ENCODE measurements around the gene SLC6A14. TPM values are rescaled to one million over a fixed set of nuclear protein-coding genes. Genes with fewer than 3 reads are reported as not detected.

Gene SLC6A14
- total RNA-seq, 1 experiment from 2014 or later, result 0.44 TPM

DNA sequence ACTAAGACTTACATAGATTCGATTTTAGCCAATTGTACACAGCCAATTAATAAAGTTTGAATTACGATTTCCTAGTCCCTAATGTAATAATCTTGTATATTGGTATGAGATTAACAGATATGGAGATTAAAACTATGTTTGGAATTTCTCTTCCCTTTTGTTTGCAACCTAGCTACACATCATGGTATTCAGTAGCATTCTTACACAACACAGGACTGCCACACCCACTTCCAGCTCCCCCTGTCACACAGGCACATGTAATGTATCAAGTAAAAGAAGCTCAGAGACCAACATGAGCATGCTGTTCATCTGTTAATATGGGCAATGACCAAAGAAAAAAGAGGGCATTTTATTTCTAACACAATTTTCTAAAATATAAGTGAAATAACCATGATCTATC, 12.8 kb downstream of the SLC6A14 start:
- Histone ChIP-seq H3K27me3 (ENCODE audit: insufficient read depth, low read depth) (no peaks in the 10 kb centered on the region), H3K4me3 (no peak overlapping the region), H3K4me1 (replicated peaks; ENCODE audit: insufficient read depth) (no peaks in the 10 kb centered on the region), H3F3A (ENCODE audit: insufficient read depth, low read depth) (no peaks in the 10 kb centered on the region), H3K27ac (no peak overlapping the region), H3K9me3 (ENCODE audit: insufficient read depth, low read depth) (no peaks in the 10 kb centered on the region), H4K20me1 (ENCODE audit: insufficient read depth) (no peaks in the 10 kb centered on the region), H3K36me3 (ENCODE audit: low read depth) (no peaks in the 10 kb centered on the region), H3K79me2 (ENCODE audit: low read depth) (no peaks in the 10 kb centered on the region), H3K4me2 (no peak overlapping the region), H3K9me2 (ENCODE audit: insufficient read depth) (no peaks in the 10 kb centered on the region), H2AFZ (no peak overlapping the region)
- intact Hi-C loops (cut with micrococcal nuclease; ENCODE audit: unreplicated experiment), result loop anchor here (5.0 kb wide), 1 partner anchor 242 kb away; no protein-coding TSS in a partner anchor
- no peak for TF ChIP-seq EZH2 (IDR thresholded peaks at IDR 0.05; ENCODE audit: low read depth)
- TF ChIP-seq, protein P1, sequence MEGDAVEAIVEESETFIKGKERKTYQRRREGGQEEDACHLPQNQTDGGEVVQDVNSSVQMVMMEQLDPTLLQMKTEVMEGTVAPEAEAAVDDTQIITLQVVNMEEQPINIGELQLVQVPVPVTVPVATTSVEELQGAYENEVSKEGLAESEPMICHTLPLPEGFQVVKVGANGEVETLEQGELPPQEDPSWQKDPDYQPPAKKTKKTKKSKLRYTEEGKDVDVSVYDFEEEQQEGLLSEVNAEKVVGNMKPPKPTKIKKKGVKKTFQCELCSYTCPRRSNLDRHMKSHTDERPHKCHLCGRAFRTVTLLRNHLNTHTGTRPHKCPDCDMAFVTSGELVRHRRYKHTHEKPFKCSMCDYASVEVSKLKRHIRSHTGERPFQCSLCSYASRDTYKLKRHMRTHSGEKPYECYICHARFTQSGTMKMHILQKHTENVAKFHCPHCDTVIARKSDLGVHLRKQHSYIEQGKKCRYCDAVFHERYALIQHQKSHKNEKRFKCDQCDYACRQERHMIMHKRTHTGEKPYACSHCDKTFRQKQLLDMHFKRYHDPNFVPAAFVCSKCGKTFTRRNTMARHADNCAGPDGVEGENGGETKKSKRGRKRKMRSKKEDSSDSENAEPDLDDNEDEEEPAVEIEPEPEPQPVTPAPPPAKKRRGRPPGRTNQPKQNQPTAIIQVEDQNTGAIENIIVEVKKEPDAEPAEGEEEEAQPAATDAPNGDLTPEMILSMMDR (conservative IDR thresholded peaks at IDR 0.05), result no peak
- DNase-seq, result peak; percentile 30 to 47
- POLR2A ChIA-PET (ENCODE audit: unreplicated experiment), result no interaction called here
- CTCF ChIA-PET, result no interaction called here
- BruUV-seq (replicated peaks), result no TSS peak

DNA sequence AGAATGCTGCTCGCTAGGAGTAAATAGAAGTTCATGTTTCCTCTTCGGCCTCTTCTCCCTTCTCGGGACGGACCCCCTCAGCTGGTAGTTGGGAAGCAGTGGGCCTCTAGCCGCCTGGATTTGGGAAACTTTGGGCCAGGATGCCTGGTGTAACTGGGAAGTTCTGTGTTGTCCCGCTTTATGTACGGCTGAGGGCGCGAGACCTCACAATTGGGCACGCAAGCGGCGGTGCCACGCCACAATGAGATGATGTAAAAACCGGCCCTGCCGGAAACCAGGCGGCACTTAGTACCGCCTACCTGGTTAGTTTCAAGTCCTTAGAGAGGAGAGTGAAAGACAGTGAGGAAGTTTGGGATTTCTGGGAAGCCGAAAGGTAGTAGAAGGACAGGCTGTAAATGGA, 26.4 kb downstream of the SLC6A14 start, which contains the start of gene CT83:
Gene CT83, minus strand, starts transcription at position 155 of the 400 bp plus-strand sequence. Its CDS starts 120 bp downstream, at position 35.
- Histone ChIP-seq H3K4me3 (no peak within 1 kb of the TSS), H3K27ac (no peak within 1 kb of the TSS), H3K9me3 (ENCODE audit: insufficient read depth, low read depth) (no peaks in the 10 kb centered on the region; the same call in 1 of the 2 replicates), H3K79me2 (ENCODE audit: low read depth) (no peaks in the 10 kb centered on the region), H3K27me3 (ENCODE audit: insufficient read depth, low read depth) (no peaks in the 10 kb centered on the region), H3K4me1 (replicated peaks; ENCODE audit: insufficient read depth) (no peaks in the 10 kb centered on the region), H2AFZ (no peak within 1 kb of the TSS), H4K20me1 (ENCODE audit: insufficient read depth) (no peaks in the 10 kb centered on the region), H3K4me2 (no peak within 1 kb of the TSS), H3K36me3 (ENCODE audit: low read depth) (no peaks in the 10 kb centered on the region), H3K9me2 (ENCODE audit: insufficient read depth) (0 out of 2 replicates have a peak, but pooled peaks cover 3% of the 10 kb centered on the region), H3F3A (ENCODE audit: insufficient read depth, low read depth) (no peaks in the 10 kb centered on the region)
- intact Hi-C loops (cut with micrococcal nuclease; ENCODE audit: unreplicated experiment), result no loop called here
- ChIA-PET POLR2A (ENCODE audit: unreplicated experiment) (no interaction called here), CTCF (no interaction called here)
- no TSS peak for BruUV-seq (replicated peaks)
- TF ChIP-seq, protein P1 (conservative IDR thresholded peaks at IDR 0.05), result no peak
- no peak for TF ChIP-seq EZH2 (IDR thresholded peaks at IDR 0.05; ENCODE audit: low read depth)
- no peak for DNase-seq

DNA sequence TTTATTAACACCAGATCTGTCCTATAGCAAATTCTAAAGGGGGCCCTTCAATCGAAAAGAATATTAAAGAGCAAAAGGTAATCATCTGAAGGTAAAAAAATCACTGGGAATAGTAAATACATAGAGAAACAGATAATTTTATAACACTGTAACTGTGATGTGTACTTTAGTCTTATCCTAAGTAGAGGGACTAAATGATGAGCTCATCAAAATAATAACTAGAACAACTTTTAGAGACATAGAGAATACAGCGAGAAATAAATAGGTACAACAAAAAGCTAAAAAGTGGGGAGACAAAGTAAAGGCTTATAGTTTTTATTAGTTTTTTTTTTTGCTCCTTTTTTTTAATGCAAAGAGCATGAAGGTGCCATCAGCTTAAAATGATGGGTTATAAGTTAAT, 43.7 kb downstream of the SLC6A14 start:
- H3K9me2 ChIP-seq (ENCODE audit: insufficient read depth), result no peaks in the 10 kb centered on the region
- intact Hi-C loops (cut with micrococcal nuclease; ENCODE audit: unreplicated experiment), result no loop called here
- CTCF ChIA-PET, result interaction anchor here (0.6 kb wide), 1 partner anchor 59 kb away, joined by 4 read pairs; no protein-coding TSS in a partner anchor
- POLR2A ChIA-PET (ENCODE audit: unreplicated experiment), result no interaction called here
- no peak overlapping the region for H3K4me3 ChIP-seq
- TF ChIP-seq EZH2 (IDR thresholded peaks at IDR 0.05; ENCODE audit: low read depth), result no peak
- TF ChIP-seq, protein P1 (conservative IDR thresholded peaks at IDR 0.05), result no peak
- H3K27ac ChIP-seq, result no peak overlapping the region
- H3F3A ChIP-seq (ENCODE audit: insufficient read depth, low read depth), result no peaks in the 10 kb centered on the region
- H4K20me1 ChIP-seq (ENCODE audit: insufficient read depth), result no peaks in the 10 kb centered on the region
- H3K79me2 ChIP-seq (ENCODE audit: low read depth), result no peaks in the 10 kb centered on the region
- H3K4me2 ChIP-seq, result no peak overlapping the region
- no TSS peak for BruUV-seq (replicated peaks)
- no peak overlapping the region for H2AFZ ChIP-seq
- no peaks in the 10 kb centered on the region; the same call in 1 of the 2 replicates for H3K9me3 ChIP-seq (ENCODE audit: insufficient read depth, low read depth)
- DNase-seq, result no peak
- H3K4me1 ChIP-seq (replicated peaks; ENCODE audit: insufficient read depth), result no peaks in the 10 kb centered on the region
- no peaks in the 10 kb centered on the region for H3K27me3 ChIP-seq (ENCODE audit: insufficient read depth, low read depth)
- no peaks in the 10 kb centered on the region for H3K36me3 ChIP-seq (ENCODE audit: low read depth)

All from PC-9 (cell line).